NCI-H345 (cell line): ENCODE measurements around the gene SLAMF6.
"Not testable (repeated sequence)": the region's sequence is repeated elsewhere in the genome, so short reads cannot be mapped to it uniquely, and the experiment has no call there.

Experiments used
- DNase-seq: peaks from one replicate; lab custom pipeline; 2025; lab: John Stamatoyannopoulos, UW

The SLAMF6 gene

DNA sequence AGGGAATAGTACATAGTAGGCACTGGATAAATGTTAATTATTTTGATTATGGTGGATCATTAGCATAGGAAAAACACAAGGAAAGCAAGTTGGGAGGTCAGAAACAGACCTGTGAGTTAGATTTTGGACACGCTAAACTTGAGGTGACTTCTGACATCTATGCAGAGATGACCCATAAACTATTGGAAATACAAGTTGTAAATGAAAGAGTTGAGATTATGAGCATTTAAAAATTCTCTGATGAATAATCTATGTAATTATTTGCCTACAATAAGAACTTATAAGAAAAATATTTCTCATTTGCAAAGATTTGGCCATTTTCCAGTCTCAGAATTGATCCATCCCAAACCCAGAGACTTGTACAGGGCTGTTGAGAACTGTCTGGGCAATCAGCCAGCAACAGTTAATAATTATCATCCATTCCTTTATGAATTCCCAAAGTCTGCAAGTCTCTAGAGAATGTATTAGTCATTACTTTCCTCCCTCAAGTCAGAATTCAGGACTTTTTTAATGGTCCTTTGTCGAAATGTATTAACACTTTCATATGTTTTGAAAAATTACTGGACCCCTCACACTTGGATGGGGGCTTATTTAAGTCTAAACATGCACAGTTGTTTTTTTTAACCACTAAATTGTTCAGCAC lies 19.4 kb upstream of the SLAMF6 start:
- DNase-seq: no peak

DNA sequence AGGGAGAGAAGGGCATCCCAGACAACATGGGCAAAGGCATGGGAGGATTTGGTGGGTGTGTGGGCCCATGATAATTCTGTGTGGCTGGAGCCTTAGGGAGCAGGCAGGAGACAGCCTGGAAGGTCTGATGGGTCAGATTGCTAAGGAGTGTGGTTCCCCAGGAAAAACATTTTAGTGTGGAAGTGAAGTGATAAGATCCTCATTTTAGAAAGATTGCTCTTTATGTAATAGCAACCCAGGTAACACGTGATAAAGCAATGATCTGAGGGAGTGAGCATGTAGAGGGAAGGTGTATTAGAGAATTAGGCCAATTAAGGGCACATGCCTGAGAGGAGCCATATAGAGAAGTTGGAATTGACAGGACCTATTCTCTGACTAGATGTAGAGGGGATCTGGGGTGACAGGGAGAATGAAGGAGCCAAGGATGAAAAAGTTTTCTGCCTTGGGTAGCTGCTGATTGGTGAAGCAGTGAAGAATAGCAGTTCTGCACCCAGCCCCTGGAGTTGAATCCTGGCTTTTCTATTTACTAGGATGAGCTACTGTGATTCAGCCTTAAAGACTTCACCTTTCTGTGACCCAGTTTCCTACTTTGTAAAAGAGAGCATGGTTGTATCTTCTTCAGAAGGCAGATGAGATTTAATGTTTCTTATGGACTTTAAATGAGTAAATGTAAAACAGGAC lies 18.7 kb upstream of the SLAMF6 start:
- no peak for DNase-seq

DNA sequence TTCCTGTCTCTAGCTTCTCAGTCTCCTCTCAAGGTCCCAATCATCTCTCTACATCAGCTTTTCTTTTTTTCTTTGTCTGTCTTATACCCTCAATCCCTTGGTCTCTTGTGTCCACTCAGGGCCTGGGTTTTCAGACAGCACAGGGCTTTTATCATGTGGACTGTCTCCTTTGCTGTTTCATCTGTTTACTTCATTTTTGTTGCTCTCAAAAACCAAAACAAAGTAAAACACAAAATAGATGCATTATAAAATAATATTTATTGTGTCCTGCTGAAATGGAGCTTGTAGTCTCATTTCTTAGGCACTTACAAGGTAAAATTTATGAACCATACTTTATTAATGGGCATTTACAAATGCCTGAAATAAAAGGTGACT lies 17.8 kb upstream of the SLAMF6 start:
- DNase-seq: no peak

DNA sequence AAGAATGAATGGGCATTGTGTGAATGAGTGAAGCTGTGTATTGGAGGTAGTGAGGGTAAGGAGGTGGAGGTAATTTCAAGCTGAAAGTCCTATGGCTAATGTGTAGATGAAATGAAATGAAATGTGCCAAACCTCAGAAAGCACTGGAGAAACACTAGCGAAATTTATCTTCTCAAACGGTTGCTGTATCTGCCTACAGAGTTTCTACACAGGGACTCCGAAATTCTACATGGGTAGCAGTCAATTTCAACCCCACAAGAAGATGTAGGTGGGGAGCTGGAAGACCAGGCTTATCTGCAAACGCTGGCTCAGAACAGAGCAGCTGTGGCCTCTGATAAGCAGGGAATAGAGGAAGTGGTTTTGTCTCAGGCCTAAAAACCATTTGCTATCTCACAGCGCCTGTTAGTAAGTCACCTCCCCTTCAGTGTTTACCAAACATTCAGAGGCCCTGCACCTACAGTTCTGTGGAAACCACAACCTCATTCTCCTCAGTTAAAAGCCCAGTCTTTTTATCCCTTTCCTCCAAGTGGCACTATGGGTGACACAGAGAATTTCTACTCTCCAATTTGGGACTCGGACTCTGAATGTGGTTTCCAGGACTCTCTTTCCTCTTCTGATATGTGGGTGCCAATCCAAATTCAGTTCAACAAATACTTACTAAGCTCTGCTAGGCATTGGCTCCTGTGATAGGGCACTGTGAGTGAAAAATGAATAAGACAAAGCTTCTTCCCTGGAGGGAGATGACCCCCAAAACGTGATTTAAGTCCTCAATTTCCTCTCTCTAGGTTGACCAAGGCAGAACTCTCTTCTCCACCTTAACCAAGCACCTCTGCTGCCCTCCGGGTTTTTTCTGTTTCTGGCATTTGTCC lies 17.2 kb upstream of the SLAMF6 start:
- DNase-seq: no peak

DNA sequence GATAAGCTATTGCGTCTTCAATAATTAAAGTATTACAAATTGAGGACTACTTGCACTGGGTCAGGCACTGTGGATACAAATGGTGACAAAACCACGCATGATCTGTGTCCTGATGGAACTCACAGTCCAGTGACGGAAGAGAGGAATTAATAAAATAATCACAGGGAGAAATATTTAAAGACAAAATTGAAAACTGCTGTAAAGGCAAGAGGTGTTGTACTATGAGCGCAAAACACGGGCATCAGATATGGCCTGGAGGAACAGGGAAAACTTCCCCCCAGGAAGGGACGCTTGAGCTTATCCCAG lies 16.6 kb upstream of the SLAMF6 start:
- DNase-seq: no peak

DNA sequence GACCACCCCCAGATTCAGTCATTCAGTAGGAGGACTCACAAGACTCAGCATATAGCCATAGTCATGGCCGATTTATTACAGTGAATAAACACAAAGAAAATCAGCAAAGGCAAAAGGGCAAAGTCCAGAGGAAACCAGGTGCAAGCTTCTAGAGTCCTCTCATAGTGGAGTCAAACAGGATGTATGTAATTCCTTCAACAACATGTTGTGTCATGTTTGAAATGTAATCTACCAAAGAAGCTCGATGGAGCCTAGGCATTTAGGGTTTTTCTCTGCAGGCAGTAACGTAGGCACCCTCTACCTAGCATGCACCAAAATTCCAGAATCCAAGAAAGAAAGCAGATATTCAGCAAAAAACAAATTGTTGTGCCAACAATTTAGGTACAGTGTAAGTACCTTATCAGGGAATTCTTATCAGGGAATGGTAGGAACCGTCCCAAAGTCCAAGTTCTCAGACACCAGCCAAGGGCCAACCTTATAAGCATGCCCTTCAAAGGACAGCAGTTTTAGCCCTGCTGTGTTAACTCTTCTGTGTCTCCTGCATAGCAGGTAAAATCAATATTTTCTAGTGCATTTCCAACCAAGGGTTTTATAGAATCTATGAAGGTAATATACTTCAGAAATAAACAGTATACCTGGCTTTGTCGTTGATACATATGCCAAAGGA lies 16.1 kb upstream of the SLAMF6 start:
- DNase-seq: no peak

DNA sequence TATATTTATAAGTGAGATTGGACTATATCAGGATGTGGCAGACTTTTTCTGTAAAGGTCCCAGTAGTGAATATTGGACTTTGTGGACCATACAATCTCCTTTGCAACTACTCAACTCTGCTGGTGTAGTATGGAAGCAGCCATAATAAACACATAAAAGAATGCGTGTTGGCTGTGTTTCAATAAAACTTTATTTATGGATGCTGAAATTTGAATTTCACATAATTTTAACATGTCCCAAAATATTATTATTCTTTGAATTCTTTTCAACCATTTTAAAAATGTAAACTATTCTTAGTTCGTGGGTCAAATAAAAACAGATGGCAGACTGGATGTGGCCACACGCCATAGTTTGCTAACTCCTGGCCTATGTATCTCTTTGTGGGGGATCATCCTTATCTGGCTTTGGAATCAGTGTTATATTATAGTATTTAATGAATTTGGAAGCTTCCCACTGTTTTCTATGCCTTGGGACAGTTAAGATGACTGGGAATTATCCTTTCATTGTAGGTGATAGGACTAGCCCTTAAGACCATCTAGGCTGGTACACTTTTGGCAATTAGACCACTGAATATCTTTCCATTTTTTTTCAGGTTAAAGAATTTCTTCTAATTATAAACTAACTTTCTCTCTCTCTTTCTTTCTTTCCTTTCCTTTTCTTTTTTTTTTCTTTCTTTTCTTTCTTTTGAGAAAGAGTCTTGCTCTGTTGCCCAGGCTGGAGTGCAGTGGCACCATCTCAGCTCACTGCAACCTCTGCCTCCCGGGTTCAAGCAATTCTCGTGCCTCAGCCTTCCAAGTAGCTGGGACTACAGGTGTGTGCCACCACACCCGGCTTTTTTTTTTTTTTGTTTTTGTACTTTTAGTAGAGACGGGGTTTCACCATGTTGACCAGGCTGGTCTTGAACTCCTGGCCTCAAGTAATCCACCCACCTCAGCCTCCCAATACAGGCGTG lies 14.9 kb upstream of the SLAMF6 start:
- no peak for DNase-seq

DNA sequence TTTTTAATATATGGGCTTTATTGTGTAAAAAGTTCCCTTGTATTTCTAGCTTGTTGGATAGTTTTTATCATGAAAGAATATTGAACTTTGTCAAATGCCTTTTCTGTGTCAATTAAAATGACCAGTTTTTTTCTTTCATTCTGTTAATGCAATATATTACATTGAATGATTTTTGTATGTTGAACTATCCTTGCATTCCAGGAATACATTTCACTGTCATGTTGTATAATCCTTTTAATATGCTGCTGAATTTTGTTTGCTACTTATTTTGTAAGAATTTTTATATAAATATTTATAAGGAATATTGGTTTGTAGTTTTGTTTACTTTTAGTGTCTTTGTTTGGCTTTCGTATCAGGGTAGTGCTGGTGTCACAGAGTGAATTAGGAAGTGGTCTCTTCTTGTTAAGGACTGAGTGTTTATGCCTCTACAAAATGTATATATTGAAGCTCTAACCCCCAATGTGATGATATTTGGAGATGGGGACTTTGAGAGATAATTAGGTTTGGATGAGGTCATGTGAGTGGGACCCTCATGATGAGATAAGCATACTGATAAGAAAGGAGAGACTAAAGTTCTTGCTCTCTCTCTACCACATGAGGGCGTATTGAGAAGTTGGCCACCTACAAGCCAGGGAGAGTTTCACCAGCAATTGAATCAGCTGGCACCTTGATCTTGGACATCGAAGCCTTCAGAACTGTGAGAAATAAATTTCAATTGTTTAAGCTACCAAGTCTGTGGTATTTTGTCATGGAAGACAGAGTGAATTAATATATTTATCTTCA lies 12.0 kb upstream of the SLAMF6 start:
- DNase-seq: no peak

DNA sequence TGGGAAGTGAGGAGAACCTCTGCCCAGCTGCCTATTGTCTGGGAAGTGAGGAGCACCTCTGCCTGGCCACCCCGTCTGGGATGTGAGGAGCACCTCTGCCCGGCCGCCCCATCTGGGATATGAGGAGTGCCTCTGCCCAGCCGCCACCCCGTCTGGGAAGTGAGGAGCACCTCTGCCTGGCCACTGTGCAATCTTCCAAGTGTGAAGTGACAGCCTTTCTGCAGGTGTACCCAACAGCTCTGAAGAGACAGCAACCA lies 9.4 kb upstream of the SLAMF6 start:
- DNase-seq: not testable (repeated sequence)

DNA sequence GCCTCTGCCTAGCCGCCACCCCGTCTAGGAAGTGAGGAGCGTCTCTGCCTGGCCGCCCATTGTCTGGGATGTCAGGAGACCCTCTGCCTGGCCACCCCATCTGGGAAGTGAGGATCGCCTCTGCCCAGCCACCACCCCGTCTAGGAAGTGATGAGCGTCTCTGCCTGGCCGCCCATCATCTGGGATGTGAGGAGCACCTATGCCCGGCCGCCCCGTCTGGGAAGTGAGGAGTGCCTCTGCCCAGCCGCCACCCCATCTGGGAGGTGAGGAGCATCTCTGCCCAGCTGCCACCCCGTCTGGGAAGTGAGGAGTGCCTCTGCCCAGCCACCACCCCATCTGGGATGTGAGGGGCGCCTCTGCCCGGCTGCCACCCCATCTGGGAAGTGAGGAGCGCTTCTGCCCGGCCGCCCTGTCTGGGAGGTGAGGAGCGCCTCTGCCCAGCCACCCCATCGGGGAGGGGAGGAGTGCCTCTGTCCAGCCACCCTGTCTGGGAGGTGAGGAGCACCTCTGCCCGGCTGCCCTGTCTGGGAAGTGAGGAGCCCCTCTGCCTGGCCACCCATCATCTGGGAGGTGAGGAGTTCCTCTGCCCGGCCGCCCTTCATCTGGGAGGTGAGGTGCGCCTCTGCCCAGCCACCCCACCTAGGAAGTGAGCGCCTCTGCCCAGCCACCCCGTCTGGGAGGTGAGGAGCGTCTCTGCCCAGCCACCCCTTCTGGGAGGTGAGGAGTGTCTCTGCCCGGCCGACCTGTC lies 8.9 kb upstream of the SLAMF6 start:
- not testable (repeated sequence) for DNase-seq

DNA sequence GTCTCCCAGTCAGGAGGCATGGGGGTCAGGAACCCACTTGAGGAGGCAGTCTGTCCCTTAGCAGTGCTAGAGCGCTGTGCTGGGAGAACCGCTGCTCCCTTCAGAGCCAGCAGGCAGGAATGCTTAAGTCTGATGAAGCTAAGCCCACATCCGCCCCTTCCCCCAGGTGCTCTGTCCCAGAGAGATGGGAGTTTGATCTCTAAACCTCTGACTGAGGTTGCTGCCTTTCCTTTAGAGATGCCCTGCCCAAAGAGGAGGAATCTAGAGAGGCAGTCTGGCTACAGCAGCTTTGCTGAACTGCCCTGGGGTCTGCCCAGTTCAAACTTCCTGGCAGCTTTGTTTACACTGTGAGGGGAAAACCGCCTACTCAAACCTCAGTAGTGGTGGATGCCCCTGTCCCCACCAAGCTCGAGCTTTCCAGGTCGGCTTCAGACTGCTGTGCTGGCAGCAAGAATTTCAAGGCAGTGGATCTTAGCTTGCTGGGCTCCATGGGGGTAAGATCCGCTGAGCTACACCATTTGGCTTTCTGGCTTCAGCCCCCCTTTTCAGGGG lies 6.4 kb upstream of the SLAMF6 start:
- DNase-seq: not testable (repeated sequence)

DNA sequence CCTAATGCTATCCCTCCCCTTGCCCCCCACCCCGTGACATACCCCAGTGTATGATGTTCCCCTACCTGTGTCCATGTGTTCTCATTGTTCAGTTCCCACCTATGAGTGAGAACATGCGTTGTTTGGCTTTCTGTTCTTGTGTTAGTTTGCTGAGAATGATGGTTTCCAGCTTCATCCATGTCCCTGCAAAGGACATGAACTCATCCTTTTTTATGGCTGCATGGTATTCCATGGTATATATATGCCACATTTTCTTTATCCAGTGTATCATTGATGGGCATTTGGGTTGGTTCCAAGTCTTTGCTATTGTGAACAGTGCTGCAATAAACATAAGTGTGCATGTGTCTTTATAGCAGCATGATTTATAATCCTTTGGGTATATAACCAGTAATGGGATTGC lies 734 bp upstream of the SLAMF6 start:
- DNase-seq: not testable (repeated sequence)

DNA sequence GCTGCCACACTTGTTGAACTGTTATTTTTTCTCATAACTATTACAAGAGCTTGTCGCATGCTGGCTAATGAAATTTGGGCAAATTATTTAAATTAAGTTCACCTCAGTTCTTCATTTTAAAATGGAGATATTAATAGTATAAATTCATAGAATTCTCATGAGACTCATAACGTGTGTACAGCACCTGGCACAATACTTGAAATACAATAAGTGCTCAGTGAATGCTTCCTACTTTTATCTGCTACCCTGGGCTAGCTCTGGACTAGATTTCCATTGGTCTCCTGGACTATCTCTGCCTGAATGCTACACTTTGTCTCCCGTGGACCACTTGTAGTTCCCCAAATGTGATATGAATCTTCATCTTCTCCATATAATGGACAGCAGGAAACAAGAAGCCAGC lies 919 bp downstream of the SLAMF6 start:
- DNase-seq: no peak

DNA sequence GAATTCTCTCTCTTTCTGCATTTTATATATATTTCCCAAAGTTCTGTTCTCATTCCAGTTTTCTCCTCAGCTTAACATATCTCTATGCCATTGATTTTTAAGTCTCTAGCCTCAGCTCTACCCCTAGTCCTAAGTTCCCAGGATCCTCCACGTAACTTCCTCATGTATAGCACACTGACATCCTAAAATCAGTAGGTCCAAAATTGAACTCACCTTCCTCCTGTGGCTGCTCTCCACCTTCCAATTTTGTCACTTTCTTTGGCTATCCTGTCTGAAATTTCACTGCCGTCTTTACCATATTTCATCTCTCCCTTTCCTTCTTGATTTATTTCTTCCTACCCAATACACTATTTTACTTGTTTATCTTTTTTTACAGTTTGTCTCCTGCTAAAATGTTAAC lies 1.5 kb downstream of the SLAMF6 start:
- no peak for DNase-seq

DNA sequence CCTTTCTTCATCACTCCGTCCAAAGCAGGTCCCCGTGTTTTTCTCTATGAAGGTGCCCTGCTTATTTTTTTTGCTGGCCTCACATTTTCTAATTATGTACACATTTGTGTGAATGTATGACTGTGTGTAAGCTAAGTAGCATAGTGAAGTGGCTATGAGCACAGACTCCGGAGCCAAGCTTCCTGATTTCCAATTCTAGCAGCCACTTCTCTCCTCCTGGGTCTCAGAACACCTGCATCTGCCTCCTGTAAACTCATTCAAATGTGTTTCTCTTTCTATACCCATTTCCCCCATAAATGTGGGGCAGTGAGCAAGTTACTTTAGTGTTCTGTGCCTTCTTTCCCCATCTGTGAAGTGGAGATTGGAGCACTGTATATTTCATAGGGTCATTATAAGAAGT lies 2.1 kb downstream of the SLAMF6 start:
- DNase-seq: no peak

DNA sequence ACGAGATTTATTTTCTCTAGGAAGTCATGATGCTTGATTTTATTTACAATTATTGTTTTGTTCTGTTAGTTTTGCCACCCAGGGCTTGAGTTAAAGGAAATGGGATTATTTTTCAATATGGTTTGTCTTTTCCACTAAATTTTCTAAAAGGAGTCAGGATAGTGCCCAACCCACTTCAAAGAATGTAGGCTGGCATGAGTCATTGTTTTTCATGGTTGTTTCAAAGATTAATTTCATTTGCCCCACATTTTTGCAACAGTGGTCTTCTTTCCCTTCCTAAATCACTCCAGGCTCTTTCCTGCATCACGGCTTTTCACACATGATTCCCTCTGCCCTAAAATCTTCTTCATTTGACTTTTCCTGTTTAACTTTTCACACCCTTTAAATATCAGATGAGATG lies 2.5 kb downstream of the SLAMF6 start:
- DNase-seq: no peak

DNA sequence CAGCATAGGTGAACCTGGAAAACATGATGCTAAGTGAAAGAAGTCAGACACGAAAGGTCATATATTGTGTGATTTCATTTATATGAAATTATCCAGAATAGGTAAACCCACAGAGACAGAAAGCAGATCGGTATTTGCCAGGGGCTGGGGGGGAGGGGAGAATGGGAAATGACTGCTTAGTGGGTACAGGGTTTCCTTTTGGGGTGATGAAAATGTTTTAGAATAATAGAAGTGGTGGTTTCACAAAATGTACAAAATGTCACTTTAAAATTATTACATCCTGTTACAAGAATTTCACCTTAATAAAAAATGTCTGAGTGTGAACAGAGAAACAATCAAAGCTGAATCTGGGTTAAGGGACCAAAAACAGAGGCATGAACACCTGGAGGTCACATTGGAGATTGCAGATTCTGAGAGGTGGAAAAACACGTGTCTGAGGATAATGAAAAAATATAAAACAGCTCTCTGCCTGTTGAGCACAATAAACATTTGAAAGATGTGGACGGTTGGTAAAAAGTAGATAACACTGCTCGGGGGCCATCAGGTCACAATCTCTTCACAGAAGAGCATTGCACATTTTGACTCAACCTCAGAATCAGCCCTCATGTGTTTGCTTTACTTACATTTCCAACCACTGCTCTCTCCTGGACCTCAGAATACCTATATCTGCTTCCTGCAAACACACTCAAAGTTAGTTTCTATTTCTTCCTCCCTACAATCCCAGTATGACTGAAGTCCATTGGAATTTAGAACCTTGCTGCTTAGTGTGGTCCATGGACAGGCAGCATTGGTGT lies 3.2 kb downstream of the SLAMF6 start:
- no peak for DNase-seq

DNA sequence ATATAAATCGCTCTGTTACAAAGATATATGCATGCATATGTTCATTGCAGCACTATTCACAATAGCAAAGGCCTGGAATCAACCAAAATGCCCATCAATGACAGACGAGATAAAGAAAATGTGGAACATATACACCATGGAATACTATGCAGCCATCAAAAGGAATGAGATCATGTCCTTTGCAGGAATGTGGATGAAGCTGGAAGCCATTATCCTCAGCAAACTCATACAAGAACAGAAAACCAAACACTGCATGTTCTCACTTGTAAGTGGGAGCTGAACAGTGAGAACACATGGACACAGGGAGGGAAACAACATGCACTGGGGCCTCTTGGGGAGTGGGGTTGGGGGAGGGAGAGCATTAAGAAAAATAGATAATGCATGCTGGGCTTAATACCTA lies 5.5 kb downstream of the SLAMF6 start:
- DNase-seq: not testable (repeated sequence)

DNA sequence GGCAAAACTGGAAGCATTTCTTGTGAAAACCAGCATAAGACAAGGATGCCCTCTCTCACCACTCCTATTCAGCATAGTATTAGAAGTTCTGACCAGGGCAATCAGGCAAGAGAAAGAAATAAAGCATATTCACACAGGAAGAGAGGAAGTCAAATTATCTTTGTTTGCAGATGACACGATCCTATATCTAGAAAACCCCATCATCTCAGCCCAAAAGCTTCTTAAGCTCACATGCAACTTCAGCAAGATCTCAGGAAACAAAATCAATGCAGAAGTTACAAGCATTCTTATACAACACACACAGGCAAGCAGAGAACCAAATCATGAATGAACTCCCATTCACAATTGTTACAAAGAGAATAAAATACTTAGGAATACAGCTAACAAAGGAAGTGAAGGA lies 7.1 kb downstream of the SLAMF6 start:
- not testable (repeated sequence) for DNase-seq
